ENCODE data around the gene ZRANB2.

Gene ZRANB2

DNA sequence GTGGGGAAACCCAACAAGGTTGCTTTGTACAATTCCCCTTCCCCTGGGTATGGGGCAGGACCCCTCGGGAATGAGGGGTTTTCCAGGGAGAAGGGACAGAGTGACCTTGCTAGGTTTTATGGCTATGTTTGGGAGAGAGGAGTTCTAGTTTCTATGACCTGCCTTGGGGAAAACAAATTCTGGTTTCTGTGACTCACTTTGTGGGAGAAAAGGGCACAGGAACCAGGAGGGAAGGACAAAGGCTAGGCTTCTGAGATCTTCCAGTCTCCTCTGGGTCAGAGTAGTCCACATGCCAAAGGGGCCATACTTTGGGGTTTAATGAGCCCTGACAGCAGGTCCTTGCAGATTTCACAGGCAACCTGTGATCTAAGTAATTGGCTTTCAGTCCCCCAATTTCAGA lies 27.7 kb downstream of the ZRANB2 start:
- TF ChIP-seq, protein P1, sequence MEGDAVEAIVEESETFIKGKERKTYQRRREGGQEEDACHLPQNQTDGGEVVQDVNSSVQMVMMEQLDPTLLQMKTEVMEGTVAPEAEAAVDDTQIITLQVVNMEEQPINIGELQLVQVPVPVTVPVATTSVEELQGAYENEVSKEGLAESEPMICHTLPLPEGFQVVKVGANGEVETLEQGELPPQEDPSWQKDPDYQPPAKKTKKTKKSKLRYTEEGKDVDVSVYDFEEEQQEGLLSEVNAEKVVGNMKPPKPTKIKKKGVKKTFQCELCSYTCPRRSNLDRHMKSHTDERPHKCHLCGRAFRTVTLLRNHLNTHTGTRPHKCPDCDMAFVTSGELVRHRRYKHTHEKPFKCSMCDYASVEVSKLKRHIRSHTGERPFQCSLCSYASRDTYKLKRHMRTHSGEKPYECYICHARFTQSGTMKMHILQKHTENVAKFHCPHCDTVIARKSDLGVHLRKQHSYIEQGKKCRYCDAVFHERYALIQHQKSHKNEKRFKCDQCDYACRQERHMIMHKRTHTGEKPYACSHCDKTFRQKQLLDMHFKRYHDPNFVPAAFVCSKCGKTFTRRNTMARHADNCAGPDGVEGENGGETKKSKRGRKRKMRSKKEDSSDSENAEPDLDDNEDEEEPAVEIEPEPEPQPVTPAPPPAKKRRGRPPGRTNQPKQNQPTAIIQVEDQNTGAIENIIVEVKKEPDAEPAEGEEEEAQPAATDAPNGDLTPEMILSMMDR (conservative IDR thresholded peaks at IDR 0.05; ENCODE audit: control insufficient read depth, insufficient read depth, low read depth, low read length), result no peak
- no peak overlapping the region for H3K4me3 ChIP-seq (ENCODE audit: control insufficient read depth, low read depth, low read length)
- DNase-seq (ENCODE audit: low read depth), result no peak

- DNase-seq (ENCODE audit: low read depth), result peak; percentile 76
- TF ChIP-seq, protein P1 (conservative IDR thresholded peaks at IDR 0.05; ENCODE audit: control insufficient read depth, insufficient read depth, low read depth, low read length), result peak; percentile 81
- no peak overlapping the region for H3K4me3 ChIP-seq (ENCODE audit: control insufficient read depth, low read depth, low read length)
Measured at GRCh38 chr1:71049951-71050598, 30.8 kb downstream of the ZRANB2 start.

DNA sequence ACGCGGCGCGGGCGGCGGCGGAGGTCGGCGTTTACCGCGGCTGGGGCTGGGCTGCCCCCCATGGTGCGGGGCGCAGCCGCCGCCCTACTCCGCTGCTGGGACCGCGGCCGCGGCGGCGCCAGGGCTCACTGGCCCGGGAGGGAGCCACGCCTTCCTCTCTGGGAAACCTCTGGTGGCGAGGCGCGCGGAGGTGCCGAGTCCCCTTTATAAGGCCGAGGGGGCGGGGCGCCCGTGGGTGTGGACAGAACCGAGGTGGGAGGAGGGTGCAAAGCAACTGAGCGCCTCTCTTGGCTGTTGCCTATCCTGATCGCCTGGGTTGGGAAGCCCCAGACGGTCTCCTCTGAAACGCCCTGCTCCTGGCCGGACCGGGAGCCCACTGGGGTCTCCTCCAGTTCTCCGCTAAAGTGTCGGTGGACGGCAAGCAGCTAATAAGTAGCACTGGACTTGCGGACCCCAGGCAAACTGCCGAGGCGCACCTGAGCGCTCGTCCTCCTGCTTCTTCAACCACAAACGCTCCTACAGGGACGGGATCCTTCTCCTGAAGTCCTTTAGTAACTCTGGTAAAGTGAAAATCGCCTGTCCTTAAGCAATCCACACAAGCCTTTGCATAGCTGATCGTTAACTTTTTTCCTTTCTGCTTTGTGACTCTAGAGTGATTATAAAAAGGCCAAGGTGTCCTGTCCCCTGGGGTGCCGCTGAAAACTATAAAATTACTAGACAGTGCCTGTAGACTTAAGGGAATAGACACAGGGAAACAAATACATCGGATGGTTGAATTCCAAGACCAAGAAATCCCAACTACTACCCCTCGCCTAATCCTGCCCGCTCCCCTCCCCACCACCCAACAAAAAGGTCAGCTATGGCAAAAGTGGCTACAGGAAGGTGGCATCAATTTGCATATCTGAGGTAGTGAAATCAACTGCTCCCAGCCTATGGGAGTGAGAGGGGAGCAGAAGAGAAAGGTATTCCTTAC lies 32.9 kb downstream of the ZRANB2 start, which contains the start of gene PTGER3:
PTGER3 (minus strand) TSS at position 182 of the 973 bp plus-strand sequence. CDS start 239 bp downstream, outside the sequence.
- no peak for DNase-seq (ENCODE audit: low read depth)
- TF ChIP-seq, protein P1 (conservative IDR thresholded peaks at IDR 0.05; ENCODE audit: control insufficient read depth, insufficient read depth, low read depth, low read length), result no peak
- peak within 1 kb of the TSS; percentile 30 for H3K4me3 ChIP-seq (ENCODE audit: control insufficient read depth, low read depth, low read length)

DNA sequence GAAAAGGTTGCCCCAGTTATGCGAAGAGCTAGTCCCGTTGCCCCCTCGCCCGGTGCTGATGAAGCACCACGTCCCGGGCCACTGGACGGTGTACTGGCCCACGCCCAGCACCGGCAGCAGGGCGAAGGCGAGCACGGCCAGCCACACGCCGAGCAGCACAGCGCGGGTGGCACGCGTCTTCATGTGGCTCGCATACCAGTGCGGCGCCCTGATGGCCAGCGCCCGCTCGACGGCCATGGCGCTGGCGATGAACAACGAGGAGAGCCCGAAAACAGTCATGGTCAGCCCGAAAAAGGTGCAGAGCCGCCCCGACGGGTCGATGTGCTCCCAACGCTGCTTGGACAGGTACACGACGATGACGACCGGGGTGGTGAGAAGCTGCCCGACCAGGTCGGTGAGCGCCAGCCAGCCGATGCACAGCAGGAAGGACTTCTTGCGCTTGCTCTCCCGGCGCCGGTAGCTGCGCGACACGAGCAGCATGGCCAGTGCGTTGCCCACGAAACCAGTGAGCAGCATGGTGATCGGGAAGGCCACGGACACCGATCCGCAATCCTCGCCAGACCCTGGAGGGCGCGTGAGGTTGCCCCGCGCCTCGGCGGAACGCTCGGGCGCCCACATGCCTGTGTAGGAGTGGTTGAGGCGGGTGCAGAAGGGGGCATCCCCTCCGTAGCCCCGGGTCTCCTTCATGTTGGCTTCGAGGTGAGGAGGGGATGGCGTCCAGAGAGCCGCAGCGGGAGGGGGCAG lies 33.8 kb downstream of the ZRANB2 start:
- DNase-seq (ENCODE audit: low read depth), result no peak
- peak overlapping the region; percentile 30 for H3K4me3 ChIP-seq (ENCODE audit: control insufficient read depth, low read depth, low read length)
- TF ChIP-seq, protein P1 (conservative IDR thresholded peaks at IDR 0.05; ENCODE audit: control insufficient read depth, insufficient read depth, low read depth, low read length), result no peak

DNA sequence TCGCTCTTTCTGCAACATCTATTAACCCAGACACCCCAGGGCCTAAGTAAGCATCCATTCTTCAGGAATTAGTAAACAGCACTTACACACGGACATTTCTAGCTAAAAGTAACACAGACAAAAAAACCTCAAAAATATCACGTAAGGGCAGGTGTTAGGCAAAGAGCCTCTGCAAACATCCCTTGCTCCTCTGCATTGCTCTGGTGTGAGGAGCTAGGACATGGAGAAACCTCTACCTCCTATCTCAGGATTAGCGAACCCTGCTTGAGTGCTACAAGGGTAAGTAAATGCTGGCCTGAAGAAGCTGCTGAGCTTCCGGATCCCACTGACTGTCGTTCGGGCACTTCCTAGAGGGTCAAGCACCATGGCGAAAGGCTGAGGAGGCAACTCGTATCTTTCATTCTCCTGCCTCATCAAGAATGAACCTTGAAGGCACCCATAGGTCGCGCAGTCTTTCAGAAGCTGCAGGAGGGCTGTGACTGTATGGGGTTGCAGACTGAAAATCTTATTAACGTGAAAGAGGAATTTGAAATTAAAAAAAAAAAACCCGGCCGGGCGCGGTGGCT lies 35.3 kb downstream of the ZRANB2 start:
- DNase-seq (ENCODE audit: low read depth), result no peak
- TF ChIP-seq, protein P1 (conservative IDR thresholded peaks at IDR 0.05; ENCODE audit: control insufficient read depth, insufficient read depth, low read depth, low read length), result no peak
- H3K4me3 ChIP-seq (ENCODE audit: control insufficient read depth, low read depth, low read length), result no peak overlapping the region

GRCh38 chr1:71044833-71045232 lies 36.0 kb downstream of the ZRANB2 start:
- no peak overlapping the region for H3K4me3 ChIP-seq (ENCODE audit: control insufficient read depth, low read depth, low read length)
- no peak for DNase-seq (ENCODE audit: low read depth)
- TF ChIP-seq, protein P1 (conservative IDR thresholded peaks at IDR 0.05; ENCODE audit: control insufficient read depth, insufficient read depth, low read depth, low read length), result no peak
